HG03354 (cell line): ENCODE measurements around the gene PCDH11X.
"Not testable (repeated sequence)": the region's sequence is repeated elsewhere in the genome, so short reads cannot be mapped to it uniquely, and the experiment has no call there.

ENCODE experiments used
- ATAC-seq: cut with Tn5 transposase; IDR thresholded peaks from one replicate; pipeline ENCODE4 v1.9.1; 2021; ENCODE audit warnings: mild to moderate bottlenecking; ENCODE audit not compliant: unreplicated experiment, poor library complexity, severe bottlenecking

The PCDH11X gene, protein sequence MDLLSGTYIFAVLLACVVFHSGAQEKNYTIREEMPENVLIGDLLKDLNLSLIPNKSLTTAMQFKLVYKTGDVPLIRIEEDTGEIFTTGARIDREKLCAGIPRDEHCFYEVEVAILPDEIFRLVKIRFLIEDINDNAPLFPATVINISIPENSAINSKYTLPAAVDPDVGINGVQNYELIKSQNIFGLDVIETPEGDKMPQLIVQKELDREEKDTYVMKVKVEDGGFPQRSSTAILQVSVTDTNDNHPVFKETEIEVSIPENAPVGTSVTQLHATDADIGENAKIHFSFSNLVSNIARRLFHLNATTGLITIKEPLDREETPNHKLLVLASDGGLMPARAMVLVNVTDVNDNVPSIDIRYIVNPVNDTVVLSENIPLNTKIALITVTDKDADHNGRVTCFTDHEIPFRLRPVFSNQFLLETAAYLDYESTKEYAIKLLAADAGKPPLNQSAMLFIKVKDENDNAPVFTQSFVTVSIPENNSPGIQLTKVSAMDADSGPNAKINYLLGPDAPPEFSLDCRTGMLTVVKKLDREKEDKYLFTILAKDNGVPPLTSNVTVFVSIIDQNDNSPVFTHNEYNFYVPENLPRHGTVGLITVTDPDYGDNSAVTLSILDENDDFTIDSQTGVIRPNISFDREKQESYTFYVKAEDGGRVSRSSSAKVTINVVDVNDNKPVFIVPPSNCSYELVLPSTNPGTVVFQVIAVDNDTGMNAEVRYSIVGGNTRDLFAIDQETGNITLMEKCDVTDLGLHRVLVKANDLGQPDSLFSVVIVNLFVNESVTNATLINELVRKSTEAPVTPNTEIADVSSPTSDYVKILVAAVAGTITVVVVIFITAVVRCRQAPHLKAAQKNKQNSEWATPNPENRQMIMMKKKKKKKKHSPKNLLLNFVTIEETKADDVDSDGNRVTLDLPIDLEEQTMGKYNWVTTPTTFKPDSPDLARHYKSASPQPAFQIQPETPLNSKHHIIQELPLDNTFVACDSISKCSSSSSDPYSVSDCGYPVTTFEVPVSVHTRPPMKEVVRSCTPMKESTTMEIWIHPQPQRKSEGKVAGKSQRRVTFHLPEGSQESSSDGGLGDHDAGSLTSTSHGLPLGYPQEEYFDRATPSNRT (N-terminal part only)

DNA sequence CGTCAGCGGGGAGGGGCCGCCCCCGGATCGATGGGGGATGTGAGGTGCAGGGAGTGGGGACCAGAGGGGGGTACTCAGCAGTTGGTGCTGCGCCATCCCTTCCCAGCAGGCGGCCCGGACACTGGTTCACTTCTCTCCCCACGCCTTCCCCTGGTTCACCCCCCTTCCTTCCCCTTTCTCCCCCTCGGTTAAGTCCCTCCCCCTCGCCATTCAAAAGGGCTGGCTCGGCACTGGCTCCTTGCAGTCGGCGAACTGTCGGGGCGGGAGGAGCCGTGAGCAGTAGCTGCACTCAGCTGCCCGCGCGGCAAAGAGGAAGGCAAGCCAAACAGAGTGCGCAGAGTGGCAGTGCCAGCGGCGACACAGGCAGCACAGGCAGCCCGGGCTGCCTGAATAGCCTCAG is at the start of gene PCDH11X:
Gene PCDH11X (plus strand): TSS at position 241 of the 400 bp plus-strand sequence. CDS start 56,130 bp downstream, outside the sequence.
- ATAC-seq, result not testable (repeated sequence)

DNA sequence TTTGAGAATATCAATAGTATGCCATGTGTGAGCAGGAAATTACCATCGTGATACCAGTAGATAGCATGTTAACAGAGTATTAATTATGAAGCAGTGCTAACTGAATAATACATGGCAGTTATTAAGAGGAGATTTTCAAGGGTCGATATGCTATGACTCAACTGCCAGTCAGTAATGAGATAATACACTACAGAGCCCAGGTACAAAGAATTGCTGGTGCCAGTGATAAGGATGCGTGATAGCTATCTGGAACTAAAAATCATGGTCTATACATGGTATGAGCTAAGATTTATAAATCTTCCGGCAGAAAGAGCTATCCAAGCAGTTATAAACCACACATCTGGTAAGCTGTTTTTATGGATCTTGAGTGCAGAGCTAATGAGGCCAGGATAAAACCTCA is 31.7 kb upstream of the PCDH11X start:
- ATAC-seq, result not testable (repeated sequence)

DNA sequence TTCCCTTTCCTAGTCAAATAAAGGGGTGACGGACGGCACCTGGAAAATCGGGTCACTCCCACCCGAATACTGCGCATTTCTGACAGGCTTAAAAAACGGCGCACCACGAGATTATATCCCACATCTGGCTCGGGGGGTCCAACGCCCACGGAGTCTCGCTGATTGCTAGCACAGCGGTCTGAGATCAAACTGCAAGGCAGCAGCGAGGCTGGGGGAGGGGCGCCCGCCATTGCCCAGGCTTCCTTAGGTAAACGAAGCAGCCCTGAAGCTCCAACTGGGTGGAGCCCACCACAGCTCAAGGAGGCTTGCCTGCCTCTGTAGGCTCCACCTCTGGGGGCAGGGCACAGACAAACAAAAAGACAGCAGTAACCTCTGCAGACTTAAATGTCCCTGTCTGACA is 26.2 kb upstream of the PCDH11X start:
- ATAC-seq, result not testable (repeated sequence)

DNA sequence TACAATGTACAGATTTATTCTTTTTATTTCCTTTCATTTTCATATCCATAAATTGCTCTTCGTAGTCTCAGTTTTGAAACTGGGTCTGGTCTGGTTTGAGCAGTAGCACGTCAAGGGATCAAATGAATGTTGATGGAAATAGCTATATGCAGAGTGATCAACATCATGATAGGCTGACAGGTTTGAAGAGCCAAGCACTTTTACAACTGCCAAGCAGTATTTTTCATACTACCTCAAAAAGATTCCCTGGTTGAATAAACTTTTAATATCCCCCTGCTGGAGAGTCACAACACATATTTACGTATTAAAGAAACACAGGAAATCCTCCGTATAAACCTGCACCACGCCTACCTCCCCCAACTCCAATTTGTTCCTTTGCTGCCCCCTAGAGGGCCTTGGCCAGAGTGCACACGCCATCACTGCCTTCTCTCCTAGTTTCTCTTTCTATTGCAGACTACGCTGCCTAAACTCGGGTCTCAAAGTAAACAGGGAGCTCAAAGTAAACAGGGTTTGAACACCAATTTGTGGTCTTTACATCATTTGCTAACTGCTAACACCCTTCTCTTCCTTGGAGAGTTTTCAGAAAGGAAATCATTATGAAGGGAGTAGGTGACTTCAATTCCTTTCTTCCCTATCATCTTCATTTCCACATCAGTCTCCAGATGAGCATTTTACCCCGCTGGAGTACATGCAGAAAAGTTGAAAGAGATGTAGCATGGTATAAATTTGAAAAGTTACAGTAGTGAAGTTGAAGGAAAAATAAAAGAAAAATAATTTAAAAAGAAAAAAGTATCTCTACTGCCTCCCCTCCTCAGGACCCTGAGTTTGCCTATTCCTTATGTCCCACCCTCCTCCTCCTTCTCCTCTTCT is 8.3 kb upstream of the PCDH11X start:
- ATAC-seq, result peak; percentile 100

DNA sequence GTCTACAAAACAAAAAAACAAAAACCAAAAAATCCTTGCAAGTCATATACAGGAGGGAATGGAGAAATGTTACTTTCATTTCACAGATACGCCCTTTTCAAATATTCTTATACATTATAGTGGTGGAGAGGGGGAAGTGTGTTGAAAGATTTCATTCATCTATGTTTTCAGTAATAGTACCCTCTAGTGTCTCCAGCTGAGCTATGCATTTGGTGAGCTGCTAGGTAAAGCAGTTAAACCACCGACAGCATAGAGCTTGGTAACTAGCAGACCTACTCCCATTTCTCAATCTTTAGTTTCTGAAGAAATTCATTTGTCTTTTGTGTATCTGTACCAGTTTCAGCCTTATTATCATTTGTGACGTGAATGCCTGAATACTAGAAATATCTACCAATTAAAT is 5.2 kb upstream of the PCDH11X start:
- ATAC-seq, result not testable (repeated sequence)

DNA sequence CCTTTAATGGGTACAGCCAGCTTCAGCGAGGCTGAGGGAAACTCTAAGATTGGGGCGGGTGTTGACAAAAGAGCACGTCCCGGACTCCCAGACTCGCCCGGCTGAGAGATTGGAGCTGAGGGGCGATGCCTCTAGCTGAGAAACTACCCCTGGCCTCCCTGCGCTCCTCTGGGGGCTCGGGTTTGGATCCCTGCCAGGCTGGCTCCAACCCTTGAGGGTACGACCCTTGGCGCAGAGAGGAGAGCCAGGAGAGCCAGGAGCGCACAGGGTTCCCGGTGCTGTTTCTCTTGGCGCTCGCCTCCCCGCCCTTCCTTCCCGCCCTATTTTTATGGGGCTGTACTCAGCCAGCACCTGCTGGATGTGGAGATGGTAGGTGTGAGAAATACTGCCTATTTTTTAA is 833 bp downstream of the PCDH11X start:
- not testable (repeated sequence) for ATAC-seq

DNA sequence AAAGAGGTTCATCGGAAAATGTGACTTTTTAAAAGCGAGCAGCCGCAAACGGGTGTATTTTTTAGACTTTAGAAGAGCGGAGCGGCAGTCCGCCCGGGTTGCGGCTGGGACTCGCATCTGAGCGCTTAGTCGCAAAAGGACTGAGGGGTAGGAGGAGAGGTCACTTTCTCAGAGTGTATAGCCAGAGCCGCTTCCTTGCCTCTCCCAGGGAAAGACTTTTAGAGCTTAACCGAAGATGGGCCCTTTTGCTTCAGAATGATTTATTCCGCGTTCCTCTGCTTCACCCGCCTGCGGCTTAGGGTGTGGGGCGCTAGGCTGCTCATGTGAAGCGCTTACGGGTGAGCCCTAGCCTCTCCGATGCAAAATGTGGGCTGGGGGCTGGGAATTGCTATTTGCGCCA is 1.5 kb downstream of the PCDH11X start:
- not testable (repeated sequence) for ATAC-seq

DNA sequence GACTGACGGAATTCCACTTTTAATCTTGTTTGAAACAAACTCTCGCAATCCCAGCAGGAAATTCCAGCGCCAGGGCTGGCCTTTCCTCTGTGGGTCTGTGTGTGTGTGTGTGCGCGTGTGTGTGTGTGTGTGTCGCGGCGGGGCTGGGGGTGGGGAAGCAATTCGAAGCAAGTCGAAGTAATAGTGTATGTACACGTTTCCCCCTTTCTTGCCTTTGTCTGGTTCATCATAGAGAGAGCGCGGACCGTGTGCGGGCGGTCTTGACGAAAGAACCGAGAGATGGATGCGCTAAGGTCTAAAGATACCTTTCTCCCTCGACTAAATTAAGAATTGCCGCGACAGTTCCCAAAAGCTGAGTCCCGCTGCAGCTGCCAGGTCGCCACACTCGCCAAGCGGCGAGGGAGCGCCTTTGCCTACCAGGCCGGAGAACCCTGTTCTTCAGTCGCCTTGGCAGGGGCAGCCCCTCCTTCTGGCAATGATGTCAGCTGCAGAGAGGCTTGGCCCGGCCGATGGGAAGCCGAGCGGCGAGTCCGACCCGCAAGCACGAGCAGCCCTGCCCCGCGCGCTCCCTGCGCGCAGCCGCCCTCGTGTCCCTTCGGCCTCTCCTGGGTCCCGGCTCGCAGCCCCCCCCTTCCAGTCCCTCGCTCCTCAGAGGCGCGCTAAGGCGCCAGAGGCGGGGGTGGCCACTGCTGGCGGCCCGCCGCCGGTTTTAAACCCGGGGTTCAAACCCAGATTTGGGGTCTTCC is 2.6 kb downstream of the PCDH11X start:
- ATAC-seq, result not testable (repeated sequence)

DNA sequence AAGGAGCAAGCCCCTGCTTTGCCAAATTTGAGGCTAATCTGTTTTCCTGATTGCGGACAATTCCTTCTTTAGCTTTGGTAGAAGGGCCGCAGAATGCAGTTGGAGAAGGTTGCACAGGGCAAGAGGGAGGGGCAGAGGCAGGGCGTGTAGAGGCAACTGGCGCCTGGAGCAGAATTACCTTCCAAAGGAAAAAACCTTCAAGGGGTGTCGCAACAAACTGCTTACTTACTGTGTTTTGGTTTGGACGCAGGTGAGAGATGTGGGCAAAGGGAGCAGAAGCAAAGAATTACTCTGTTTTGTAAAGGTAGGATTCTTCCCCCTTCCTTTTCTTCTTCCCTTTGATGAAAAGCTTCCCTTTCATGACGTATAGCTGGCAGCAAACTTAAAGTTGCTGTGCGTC is 3.6 kb downstream of the PCDH11X start:
- not testable (repeated sequence) for ATAC-seq

DNA sequence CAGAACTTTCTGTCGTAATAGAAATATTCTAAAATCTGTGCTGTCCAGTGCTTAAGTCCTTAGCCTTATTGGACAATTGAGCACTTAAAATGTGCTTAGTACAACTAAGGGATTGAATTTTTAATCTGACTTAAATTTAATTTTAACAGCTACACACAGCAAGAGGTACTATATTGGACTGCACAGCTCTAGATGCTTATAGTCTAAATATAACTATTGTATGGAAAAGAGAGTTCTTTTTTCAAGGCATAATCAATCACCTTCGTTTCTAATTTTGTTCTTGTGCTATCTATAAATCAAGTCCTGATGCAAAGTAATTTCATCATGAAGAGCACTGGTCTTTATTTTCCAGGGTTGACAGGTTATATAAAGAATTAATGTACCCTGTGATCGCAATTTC is 38.4 kb downstream of the PCDH11X start:
- ATAC-seq, result not testable (repeated sequence)

DNA sequence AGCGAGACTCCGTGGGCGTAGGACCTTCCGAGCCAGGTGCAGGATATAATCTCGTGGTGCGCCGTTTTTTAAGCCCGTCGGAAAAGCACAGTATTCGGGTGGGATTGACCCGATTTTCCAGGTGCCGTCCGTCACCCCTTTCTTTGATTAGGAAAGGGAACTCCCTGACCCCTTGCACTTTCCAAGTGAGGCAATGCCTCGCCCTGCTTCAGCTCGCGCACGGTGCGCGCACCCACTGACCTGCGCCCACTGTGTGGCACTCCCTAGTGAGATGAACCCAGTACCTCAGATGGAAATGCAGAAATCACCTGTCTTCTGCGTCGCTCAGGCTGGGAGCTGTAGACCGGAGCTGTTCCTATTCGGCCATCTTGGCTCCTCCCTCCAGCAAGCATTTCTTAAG is 46.1 kb downstream of the PCDH11X start:
- ATAC-seq, result not testable (repeated sequence)
